NCI-H2227 (cell line): ENCODE results near the gene DBF4B.

Source experiments
- DNase-seq: peaks from one replicate; lab custom pipeline; 2025; ENCODE audit not compliant: unreplicated experiment; lab: John Stamatoyannopoulos, UW

DBF4B gene

GRCh38 chr17:44759086-44759915 is 50.8 kb downstream of the DBF4B start:
- DNase-seq = peak; percentile 57

DNA sequence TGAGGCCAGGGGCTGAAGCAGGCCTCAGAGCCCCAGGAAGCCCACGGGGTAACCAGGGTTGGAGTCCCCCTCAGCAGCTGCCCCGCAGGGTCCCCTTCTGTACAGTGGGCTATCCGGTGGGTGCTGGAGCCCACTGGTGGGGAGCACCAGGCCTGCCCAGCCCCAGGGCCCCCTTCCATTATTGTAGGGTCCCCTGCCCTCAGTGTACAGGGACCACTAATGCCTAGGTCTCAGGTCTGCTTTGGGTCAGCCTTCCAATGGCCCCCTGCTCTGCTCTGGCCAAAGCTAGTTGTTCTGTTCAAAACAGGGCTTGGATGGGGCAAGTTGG is 51.4 kb downstream of the DBF4B start:
- no peak for DNase-seq

- DNase-seq = no peak
These were observed 52.2 kb downstream of the DBF4B start for GRCh38 chr17:44760474-44761308.

- no peak for DNase-seq
These were observed 53.7 kb downstream of the DBF4B start for GRCh38 chr17:44761932-44762810.

GRCh38 chr17:44763170-44763569 is 54.7 kb downstream of the DBF4B start:
- no peak for DNase-seq

DNA sequence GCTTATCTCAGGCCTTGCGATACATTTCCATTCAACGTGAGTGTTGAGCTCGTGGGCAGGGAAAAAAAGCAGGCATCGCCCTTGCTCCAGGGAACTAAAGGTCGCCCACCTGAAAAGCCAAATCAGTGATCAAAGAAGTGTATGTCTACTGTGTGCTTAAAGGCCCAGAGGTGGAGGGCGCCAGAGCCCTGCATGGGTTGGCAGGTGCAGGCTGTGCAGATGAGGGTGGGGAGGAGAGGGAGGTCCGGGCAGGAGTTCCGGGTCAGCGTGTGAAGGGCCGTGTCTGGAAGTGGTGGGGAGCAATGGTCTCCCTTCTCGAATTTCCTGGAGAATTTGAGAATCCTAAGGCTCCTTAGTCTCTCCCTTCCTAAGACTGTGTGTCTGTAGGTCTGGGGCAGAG is 57.5 kb downstream of the DBF4B start:
- no peak for DNase-seq

DNA sequence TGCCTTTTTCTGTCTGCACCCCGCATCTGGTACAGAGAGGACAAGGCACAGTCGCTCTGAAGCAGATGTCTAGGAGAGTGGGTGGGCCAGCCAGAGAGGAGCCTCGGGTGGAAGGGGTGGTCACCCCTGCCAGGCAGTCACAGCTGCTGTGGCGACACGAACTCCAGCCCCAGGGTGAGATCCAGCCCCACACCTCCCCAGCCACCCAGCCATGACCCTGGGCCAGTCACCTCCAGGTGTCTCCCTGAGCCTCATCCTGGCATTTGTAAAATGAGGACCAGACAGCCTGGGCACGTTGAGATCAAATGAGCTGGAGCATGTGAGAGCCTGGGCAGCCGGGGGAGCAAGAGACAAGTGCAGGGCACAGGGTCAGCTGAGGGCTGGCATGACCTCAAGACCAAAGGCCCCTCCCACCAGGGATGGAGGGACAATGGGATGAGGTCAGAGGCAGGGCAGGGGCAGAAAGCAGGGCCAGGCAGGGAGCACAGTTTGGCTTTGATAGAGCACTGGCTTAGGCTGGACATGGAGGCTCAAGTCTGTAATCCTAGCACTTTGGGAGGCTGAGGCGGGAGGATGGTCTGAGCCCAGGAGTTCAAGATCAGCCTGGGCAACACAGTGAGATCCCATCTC is 58.1 kb downstream of the DBF4B start:
- DNase-seq = no peak

GRCh38 chr17:44767493-44767892 is 59.0 kb downstream of the DBF4B start:
- DNase-seq = no peak

GRCh38 chr17:44768505-44769142 is 60.2 kb downstream of the DBF4B start:
- DNase-seq = no peak

DNA sequence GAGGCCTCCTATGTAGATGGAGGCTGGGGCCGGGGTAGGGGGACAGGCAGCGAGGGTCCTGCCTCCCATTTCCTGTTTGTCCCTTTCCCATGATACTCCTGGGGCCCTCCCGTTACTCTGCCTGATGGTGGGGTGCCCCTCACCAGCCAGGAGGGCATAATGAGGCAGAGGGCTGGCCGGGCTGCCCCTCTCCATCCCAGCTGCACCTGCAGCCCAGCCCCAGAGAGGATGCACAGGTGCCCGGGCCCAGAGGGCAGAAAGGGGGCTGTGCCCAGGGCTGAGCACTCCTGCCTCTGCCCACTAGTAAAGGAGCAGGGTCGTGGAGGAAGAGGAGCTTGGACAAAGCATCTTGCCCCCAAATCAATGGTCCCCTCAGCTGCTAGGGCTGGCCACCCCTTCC is 60.8 kb downstream of the DBF4B start:
- DNase-seq = no peak

DNA sequence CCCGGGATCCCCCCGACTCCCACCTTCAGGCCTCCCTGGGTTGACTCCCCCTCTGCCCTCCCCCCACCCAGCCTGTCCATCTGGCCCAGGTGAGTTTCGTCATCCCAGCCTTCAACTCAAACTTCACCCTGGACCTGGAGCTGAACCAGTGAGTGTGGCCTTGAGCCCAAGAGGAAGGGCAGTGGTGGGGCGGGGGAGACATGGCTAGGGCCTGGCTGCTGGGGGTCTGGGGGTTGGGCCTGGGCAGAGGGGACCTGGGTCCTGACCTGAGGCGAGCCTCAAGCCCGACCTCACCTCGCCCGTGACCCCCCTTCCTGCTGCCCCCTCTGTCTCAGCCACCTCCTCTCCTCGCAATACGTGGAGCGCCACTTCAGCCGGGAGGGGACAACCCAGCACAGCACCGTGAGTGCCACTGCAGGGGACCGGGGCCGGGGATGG is 61.2 kb downstream of the DBF4B start:
- DNase-seq = no peak

DNA sequence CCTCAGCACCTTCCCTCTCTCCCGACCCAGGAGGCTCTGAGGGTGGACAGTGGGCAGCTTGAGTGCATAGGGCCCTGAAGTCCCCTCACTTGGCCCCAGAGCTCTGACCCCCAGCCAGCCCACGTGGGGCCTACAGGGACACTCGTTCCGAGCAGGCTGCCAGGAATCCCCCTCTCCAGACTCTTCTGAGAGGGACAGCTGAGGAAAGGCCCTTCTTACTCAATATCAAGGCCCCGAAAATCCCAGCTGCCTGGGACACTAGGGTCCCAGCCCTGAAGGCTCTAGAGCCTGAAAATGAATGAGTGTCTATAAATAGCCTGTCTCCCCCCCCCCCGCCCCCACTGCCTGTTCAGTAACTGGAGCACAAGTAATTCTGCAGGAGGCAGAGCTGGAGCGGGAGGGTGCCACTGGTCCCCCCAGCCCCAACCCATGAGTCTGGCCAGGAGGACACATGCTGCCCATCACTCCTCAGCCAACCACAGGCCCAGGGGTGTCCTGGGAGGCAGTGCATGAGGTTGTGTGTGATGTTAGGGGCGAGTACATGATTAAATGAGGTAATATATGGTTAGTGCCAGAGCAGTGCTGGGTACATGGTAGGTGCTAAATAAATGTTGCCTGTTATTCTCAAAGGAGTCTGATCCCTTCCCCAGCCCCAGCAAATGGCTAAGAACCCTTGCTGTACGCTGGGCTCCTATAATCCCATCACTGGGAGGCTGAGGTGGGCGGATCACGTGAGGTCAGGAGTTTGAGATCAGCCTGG is 61.9 kb downstream of the DBF4B start:
- no peak for DNase-seq

DNA sequence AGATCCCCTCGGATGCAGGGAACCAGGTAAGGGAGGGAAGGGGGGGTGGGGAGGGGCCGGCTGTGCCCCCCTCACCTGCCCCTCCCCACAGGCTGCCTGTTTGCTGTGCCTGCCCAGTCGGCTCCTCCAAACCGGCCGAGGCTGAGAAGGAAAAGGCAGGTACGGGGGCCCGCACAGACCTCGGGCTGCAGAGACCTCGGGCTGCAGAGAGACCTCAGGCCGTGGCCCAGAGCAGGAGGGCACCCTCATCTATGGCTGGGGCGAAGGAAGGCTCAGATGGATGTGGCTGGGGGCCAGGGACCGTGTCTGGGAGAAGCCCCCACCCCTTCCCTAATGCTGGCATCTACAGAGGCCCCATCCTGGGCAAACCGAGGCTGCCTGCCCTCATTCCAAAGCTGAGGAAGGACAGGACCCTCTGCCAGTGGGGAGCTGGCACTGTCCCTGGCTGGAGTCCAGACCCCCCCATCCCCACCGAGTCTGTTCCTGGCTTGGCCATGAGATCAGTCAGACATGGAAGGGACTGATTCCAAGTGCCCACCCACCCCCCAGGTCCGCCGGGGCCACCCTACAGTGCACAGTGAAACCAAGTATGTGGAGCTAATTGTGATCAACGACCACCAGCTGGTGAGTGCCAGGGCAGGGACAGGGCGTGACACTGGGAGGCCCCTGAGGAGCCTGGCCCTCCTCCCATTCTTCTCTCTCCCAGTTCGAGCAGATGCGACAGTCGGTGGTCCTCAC is 64.0 kb downstream of the DBF4B start:
- DNase-seq = no peak

GRCh38 chr17:44773140-44773539 is 64.7 kb downstream of the DBF4B start:
- peak; percentile 20 for DNase-seq

- DNase-seq = peak; percentile 94
These were observed 66.0 kb downstream of the DBF4B start for GRCh38 chr17:44774271-44775135.

GRCh38 chr17:44775136-44775837 is 66.8 kb downstream of the DBF4B start:
- DNase-seq = peak; percentile 99

DNA sequence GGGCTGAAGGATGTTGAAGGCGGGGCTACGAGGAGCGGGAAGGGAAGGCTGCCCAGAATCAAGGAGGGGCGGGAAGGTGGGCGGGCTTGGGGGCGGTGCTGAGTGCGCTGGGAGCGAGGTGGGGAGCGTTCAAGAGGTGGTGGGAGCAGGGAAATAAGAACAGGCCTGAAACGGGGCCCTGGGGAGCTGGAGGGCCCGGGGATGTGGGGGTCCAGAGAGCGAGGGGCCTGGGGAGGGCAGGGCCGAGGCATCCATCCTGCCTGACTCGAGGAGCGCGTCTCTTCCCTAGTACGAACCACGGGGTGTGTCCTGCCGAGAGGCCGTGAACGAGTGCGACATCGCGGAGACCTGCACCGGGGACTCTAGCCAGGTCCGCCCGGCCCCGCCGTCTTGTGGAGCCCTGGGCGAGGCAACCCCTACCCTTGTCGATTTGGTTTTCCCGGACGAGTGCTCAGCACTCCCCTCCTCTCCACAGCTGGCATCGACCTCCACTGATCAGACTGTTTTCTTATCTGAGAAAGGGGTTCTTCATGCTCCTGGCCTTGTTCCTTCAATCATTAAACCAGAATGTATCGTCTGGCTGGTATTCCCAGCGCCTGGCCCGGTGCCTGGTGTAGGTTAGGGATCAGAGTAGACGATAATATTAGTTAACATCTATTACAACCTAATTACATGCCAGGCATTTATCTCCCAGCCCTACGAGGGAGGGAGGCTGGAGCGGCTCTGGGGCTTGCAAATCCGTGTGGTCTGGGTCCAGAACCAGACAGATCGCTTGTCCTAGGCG is 67.6 kb downstream of the DBF4B start:
- no peak for DNase-seq
